ENCODE results near the gene MYBPHL.

MYBPHL gene

DNA sequence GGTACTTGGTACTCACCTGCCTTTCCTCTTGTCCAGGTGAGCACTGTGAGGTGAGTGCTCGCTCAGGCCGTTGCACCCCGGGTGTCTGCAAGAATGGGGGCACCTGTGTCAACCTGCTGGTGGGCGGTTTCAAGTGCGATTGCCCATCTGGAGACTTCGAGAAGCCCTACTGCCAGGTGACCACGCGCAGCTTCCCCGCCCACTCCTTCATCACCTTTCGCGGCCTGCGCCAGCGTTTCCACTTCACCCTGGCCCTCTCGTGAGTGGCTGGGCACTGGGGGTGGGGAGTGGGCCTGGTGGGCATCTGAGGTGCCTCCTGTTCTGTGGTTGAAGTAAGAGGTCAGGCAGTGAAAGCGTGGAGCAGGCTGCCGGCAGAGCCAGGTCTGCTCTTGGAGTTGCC is 45.8 kb downstream of the MYBPHL start:
- no peak overlapping the region for H3K4me3 ChIP-seq (replicated peaks; ENCODE audit: low read depth, low read length)
- TF ChIP-seq CTCF (IDR thresholded peaks at IDR 0.05; ENCODE audit: insufficient read depth, low read length, poor library complexity, severe bottlenecking): no peak
- no peaks in the 10 kb centered on the region for H3K27me3 ChIP-seq (replicated peaks; ENCODE audit: control insufficient read depth, insufficient read depth, low read length)
- no peaks in the 10 kb centered on the region for H3K36me3 ChIP-seq (ENCODE audit: control insufficient read depth, insufficient read depth, low read length)
- no peak for DNase-seq (ENCODE audit: extremely low read depth, insufficient read length)

DNA sequence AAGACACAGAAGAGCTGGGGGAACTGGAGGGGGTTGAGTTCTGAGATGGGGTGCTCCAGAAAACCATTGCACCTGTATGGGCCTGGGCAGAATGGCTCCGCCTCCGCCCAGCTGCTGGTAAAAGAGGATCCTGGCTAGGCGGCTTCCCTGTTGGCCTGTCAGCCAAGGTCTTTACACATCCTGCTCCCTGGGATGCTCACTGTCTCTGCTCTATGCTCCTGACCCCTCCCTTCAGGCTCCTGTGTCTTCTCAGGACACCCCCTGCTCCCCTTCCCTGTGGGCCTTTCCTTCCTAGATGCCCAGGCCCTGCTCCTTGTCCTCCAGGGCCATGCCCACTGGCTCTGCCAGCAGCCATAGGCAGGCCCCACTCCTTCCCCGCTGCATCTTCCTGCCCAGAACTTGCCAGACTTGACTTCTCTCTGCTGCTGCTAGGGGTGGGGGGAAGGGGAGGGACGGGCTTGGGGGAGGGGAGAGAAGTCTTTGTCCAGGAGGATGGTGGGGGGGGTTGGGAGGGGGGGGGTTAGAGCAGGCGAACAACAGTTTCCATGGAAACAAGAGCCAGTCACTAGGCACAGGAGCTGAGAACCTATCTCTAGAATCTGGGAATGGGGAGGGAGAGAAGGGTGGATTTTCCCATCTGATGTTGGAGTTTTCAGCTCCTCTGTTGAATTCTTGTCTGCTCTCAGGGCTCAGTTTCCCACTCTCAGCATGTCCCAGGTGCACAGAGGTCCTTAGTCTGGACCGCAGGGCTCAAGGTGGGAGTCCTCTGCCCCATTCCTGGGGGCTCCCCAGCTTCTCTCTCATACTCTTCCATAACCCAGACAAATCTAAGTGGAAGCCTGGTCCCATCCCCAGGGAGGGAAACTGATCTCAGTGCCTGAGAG is 46.9 kb downstream of the MYBPHL start:
- no peak overlapping the region for H3K4me3 ChIP-seq (replicated peaks; ENCODE audit: low read depth, low read length)
- DNase-seq (ENCODE audit: extremely low read depth, insufficient read length): no peak
- H3K36me3 ChIP-seq (ENCODE audit: control insufficient read depth, insufficient read depth, low read length): no peaks in the 10 kb centered on the region
- no peak for TF ChIP-seq CTCF (IDR thresholded peaks at IDR 0.05; ENCODE audit: insufficient read depth, low read length, poor library complexity, severe bottlenecking)
- H3K27me3 ChIP-seq (replicated peaks; ENCODE audit: control insufficient read depth, insufficient read depth, low read length): no peaks in the 10 kb centered on the region

GRCh38 chr1:109258481-109259466 is 48.0 kb downstream of the MYBPHL start:
- H3K4me3 ChIP-seq (replicated peaks; ENCODE audit: low read depth, low read length): no peak overlapping the region
- H3K27me3 ChIP-seq (replicated peaks; ENCODE audit: control insufficient read depth, insufficient read depth, low read length): no peaks in the 10 kb centered on the region
- no peak for TF ChIP-seq CTCF (IDR thresholded peaks at IDR 0.05; ENCODE audit: insufficient read depth, low read length, poor library complexity, severe bottlenecking)
- DNase-seq (ENCODE audit: extremely low read depth, insufficient read length): no peak
- no peaks in the 10 kb centered on the region for H3K36me3 ChIP-seq (ENCODE audit: control insufficient read depth, insufficient read depth, low read length)

GRCh38 chr1:109257682-109258421 is 49.0 kb downstream of the MYBPHL start:
- no peak for DNase-seq (ENCODE audit: extremely low read depth, insufficient read length)
- Histone ChIP-seq H3K4me3 (replicated peaks; ENCODE audit: low read depth, low read length) (no peak overlapping the region), H3K36me3 (ENCODE audit: control insufficient read depth, insufficient read depth, low read length) (no peaks in the 10 kb centered on the region), H3K27me3 (replicated peaks; ENCODE audit: control insufficient read depth, insufficient read depth, low read length) (no peaks in the 10 kb centered on the region)
- TF ChIP-seq CTCF (IDR thresholded peaks at IDR 0.05; ENCODE audit: insufficient read depth, low read length, poor library complexity, severe bottlenecking): no peak

GRCh38 chr1:109256971-109257681 is 49.7 kb downstream of the MYBPHL start:
- TF ChIP-seq CTCF (IDR thresholded peaks at IDR 0.05; ENCODE audit: insufficient read depth, low read length, poor library complexity, severe bottlenecking): no peak

More at GRCh38 chr1:109256971-109257681, 49.7 kb downstream of the MYBPHL start:
- Histone ChIP-seq H3K27me3 (replicated peaks; ENCODE audit: control insufficient read depth, insufficient read depth, low read length) (no peaks in the 10 kb centered on the region), H3K36me3 (ENCODE audit: control insufficient read depth, insufficient read depth, low read length) (no peaks in the 10 kb centered on the region), H3K4me3 (replicated peaks; ENCODE audit: low read depth, low read length) (no peak overlapping the region)
- DNase-seq (ENCODE audit: extremely low read depth, insufficient read length): no peak
